Mesodermal cell (in vitro differentiated cells): ENCODE measurements around the gene RPS26.
"Not testable (repeated sequence)": the region's sequence is repeated elsewhere in the genome, so short reads cannot be mapped to it uniquely, and the experiment has no call there.

Experiments used
- H3K27ac ChIP-seq: 2 replicates; pipeline ENCODE4 v1.7.0; 2013; ENCODE audit warnings: mild to moderate bottlenecking, low read depth, low read length, moderate library complexity; ENCODE audit not compliant: severe bottlenecking
- H3K36me3 ChIP-seq: 2 replicates; pipeline ENCODE4 v1.7.1; 2013; ENCODE audit warnings: mild to moderate bottlenecking, low read length, moderate library complexity; ENCODE audit not compliant: control insufficient read depth, insufficient read depth
- H3K4me1 ChIP-seq: one replicate; pipeline ENCODE4 v1.7.1; 2013; ENCODE audit warnings: mild to moderate bottlenecking, low read length; ENCODE audit not compliant: insufficient read depth, control insufficient read depth, poor library complexity, severe bottlenecking
- H3K4me3 ChIP-seq: 2 replicates; pipeline ENCODE4 v1.7.0; 2013; ENCODE audit warnings: low read length, control low read depth, mild to moderate bottlenecking; ENCODE audit not compliant: insufficient read depth, poor library complexity, severe bottlenecking; ENCODE audit errors: extremely low read depth
- H3K9me3 ChIP-seq: 2 replicates; pipeline ENCODE4 v1.7.1; 2013; ENCODE audit warnings: mild to moderate bottlenecking, low read length, moderate library complexity; ENCODE audit not compliant: control insufficient read depth
- WGBS, 2 experiments: methylation state at CpG; one replicate each; pipeline ENCODE4 v1.1.5; 2013; ENCODE audit warnings: missing lambda C conversion rate in 2 of 2; ENCODE audit not compliant: insufficient coverage in 2 of 2; 5-methylcytosine and 5-hydroxymethylcytosine counted together

RPS26 gene

GRCh38 chr12:56042843-56043242, 1.1 kb downstream of the RPS26 start:
- peaks cover 37% of the 10 kb centered on the region for H3K36me3 ChIP-seq
- H3K9me3 ChIP-seq = no peaks in the 10 kb centered on the region
- H3K4me3 ChIP-seq = peak overlapping the region; percentile 94
- 41 to 56% methylated on average over 8 to 9 of the region's 9 CpGs for WGBS, 2 experiments
- H3K27ac ChIP-seq = no peak overlapping the region
- peaks cover 8% of the 10 kb centered on the region for H3K4me1 ChIP-seq

DNA sequence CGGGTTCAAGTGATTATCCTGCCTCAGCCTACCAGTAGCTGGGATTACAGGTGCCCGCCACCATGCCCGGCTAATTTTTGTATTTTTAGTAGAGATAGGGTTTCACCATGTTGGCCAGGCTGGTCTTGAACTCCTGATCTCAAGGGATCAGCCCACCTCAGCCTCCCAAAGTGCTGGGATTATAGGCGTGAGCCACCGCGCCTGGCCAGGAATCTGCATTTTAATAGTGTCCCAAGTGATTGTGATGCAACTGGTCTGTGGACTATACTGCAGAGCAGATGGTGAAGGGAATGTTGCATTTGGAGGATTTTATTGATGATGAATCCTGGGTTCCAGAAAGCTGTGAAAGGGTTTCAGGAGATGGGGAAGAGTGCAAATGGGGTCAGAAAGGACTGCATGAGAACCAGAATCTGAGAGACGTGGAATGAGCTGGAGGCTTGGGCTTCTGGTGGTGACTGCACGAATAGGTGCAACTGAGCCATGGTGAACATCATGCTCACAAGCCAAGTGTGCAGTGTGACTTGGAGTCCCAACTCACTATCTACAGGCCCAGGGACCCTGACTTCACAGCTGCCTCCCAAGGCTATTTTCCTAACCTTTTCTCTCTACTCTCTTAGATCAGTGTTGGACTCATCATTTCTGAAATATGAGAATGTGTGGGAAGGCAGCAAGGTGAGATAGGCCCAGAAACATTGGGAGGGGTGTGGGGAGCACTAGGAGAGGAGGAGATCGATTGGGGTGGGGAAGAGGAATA, 4.5 kb downstream of the RPS26 start:
- peaks cover 37% of the 10 kb centered on the region for H3K36me3 ChIP-seq
- H3K27ac ChIP-seq = peak overlapping the region; percentile 49
- peaks cover 6% of the 10 kb centered on the region for H3K4me1 ChIP-seq
- 83 to 84% methylated on average over 6 to 7 of the region's 9 CpGs for WGBS, 2 experiments
- no peaks in the 10 kb centered on the region for H3K9me3 ChIP-seq
- H3K4me3 ChIP-seq = no peak overlapping the region

DNA sequence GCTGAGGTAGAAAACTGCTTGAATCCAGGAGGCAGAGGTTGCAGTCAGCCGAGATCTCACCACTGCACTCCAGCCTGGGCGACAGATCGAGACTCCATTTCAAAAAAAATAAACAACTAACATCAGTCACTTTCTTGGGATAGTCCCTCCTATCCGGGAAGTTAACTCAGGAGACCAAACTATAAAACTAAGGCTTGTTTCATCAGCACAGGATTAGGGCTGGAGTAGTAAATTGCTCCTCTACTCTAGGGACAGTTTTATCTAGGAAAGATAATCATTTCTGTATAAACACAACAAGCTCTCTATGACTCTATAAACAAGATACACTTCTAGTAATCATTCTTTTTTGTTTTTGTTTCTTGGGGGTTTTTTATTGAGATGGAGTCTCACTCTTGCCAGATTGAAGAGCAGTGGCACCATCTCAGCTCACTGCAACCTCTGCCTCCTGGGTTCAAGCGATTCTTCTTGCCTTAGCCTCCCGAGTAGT, 11.7 kb downstream of the RPS26 start:
- no peaks in the 10 kb centered on the region for H3K4me1 ChIP-seq
- no peak overlapping the region for H3K4me3 ChIP-seq
- no peak overlapping the region for H3K27ac ChIP-seq
- H3K9me3 ChIP-seq = no peaks in the 10 kb centered on the region
- 93 to 98% methylated on average over 5 to 6 of the region's 6 CpGs for WGBS, 2 experiments
- H3K36me3 ChIP-seq = no peaks in the 10 kb centered on the region

- not testable (repeated sequence) for H3K4me3 ChIP-seq, H3K9me3 ChIP-seq, H3K4me1 ChIP-seq, H3K27ac ChIP-seq, H3K36me3 ChIP-seq
- 67% methylated on average over 3 to 6 of the region's 8 CpGs for WGBS, 2 experiments
Observed at GRCh38 chr12:56059964-56060363, 18.2 kb downstream of the RPS26 start.

DNA sequence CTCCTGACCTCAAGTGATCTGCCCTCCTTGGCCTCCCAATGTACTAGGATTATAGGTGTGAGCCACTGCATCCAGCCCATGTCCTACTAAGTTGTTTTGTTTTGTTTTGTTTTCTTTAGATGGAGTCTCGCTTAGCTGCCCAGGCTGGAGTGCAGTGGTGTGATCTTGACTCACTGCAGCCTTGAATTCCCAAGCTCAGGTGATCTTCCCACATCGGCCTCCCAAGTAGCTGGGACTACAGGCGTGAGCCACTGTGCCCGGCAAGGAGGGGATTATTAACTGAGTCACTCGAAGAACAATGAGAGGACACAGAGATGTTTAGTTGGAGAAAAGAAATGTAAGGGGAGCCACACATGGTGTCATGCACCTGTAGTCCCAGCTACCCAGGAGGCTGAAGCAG, 20.3 kb downstream of the RPS26 start:
- 67 to 89% methylated on average over 3 of the region's 5 CpGs for WGBS, 2 experiments
- Histone ChIP-seq H3K27ac (no peak overlapping the region), H3K4me1 (no peaks in the 10 kb centered on the region), H3K4me3 (no peak overlapping the region), H3K9me3 (no peaks in the 10 kb centered on the region), H3K36me3 (no peaks in the 10 kb centered on the region)

- no peaks in the 10 kb centered on the region for H3K36me3 ChIP-seq
- no peak overlapping the region for H3K27ac ChIP-seq
- no peak overlapping the region for H3K4me3 ChIP-seq
- H3K9me3 ChIP-seq = no peaks in the 10 kb centered on the region
- H3K4me1 ChIP-seq = no peaks in the 10 kb centered on the region
Observed at GRCh38 chr12:56062996-56063395, 21.3 kb downstream of the RPS26 start.

DNA sequence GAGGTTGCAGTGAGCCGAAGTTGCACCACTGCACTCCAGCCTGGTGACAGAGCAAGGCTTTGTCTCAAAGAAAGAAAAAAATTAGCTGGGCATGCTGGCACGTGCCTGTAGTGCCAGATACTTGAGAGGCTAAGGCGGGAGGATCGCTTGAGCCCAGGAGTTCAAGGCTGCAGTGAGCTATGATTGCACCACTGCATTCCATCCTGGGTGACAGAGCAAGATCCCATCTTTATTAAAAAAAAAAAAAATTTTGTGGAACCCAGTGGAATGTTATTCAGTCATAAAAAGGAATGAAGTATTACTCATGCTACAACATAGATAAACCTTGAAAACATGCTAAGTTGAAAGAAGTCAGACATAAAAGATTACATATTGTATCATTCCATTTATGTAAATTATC, 29.9 kb downstream of the RPS26 start:
- WGBS, 2 experiments = 69 to 90% methylated on average over 3 to 4 of the region's 4 CpGs

DNA sequence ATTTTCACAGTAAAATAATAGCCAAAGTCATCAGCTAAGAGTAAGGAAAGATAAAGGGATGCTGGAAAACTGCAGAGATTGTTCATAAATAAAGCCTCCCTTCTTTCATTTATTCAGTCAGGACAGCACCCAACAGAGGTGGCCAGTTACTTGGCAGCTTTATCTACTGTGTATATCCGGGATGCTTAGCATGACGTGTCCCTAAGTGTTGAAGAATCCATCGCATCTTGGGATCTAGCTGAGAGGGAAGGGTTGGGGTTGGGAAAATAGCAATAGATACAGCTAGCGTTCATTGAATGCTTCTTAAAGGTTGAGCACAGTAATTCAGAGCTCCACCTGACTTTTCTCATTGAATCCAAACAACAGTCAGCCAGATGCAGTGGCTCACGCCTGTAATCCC, 32.7 kb downstream of the RPS26 start:
- H3K4me1 ChIP-seq = no peaks in the 10 kb centered on the region
- WGBS, 2 experiments = 88 to 100% methylated on average over 2 to 5 of the region's 5 CpGs
- H3K27ac ChIP-seq = no peak overlapping the region

More for the DNA sequence above, 29.9 kb downstream of the RPS26 start:
- H3K4me1 ChIP-seq = no peaks in the 10 kb centered on the region
- no peaks in the 10 kb centered on the region for H3K9me3 ChIP-seq
- H3K36me3 ChIP-seq = no peaks in the 10 kb centered on the region
- H3K27ac ChIP-seq = no peak overlapping the region
- H3K4me3 ChIP-seq = no peak overlapping the region

DNA sequence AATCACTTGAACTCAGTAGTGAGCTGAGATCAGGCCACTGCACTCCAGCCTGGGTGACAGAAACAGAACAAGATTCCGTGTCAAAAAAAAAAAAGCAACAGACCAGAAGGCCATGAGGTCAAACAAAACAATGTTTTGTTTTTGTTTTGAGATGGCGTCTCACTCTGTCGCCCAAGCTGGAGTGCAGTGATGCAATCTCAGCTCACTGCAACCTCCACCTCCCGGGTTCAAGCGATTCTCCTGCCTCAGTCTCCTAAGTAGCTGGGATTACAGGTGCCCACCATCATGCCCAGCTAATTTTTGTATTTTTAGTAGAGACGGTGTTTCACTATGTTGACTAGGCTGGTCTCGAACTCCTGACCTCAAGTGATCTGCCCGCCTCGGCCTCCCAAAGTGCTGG, 36.2 kb downstream of the RPS26 start:
- not testable (repeated sequence) for H3K9me3 ChIP-seq, H3K27ac ChIP-seq, H3K36me3 ChIP-seq, H3K4me3 ChIP-seq
- H3K4me1 ChIP-seq = peaks cover 15% of the 10 kb centered on the region
- WGBS, 2 experiments = 83 to 95% methylated on average over 5 to 7 of the region's 9 CpGs

More for the DNA sequence above, 32.7 kb downstream of the RPS26 start:
- Histone ChIP-seq H3K4me3 (no peak overlapping the region), H3K9me3 (no peaks in the 10 kb centered on the region), H3K36me3 (no peaks in the 10 kb centered on the region)

DNA sequence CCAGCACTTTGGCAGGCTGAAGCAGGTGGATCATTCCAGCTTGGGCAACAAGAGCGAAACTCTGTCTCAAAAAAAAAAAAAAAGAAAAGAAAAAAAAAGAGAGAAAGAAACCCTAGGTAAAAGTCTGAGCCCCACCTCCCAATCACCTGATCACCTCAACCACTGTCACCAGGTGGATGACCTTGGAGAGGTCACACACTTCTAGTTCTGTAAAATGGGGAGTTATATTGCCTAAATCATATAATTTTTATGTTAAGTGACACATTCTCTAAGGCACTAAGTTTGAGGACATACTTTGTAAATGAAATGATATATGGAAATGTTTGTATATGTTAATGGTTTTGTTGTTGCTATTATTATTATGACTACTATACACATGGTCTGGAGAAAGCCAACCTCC, 36.7 kb downstream of the RPS26 start:
- no peaks in the 10 kb centered on the region for H3K36me3 ChIP-seq
- WGBS, 2 experiments = no CpG with 5 or more reads among the region's 1 CpG
- no peak overlapping the region for H3K27ac ChIP-seq
- peaks cover 17% of the 10 kb centered on the region for H3K4me1 ChIP-seq
- H3K9me3 ChIP-seq = no peaks in the 10 kb centered on the region
- no peak overlapping the region for H3K4me3 ChIP-seq

GRCh38 chr12:56078931-56079722, 37.4 kb downstream of the RPS26 start:
- H3K27ac ChIP-seq = peak overlapping the region; percentile 53
- H3K9me3 ChIP-seq = no peaks in the 10 kb centered on the region
- H3K4me3 ChIP-seq = peak overlapping the region; percentile 58
- no peaks in the 10 kb centered on the region for H3K36me3 ChIP-seq
- peaks cover 17% of the 10 kb centered on the region for H3K4me1 ChIP-seq
- 2 to 3% methylated on average over 24 to 30 of the region's 50 CpGs for WGBS, 2 experiments
